ENCODE results near the gene ARCN1.

GRCh38 chr11:118526688-118527087 is 45.5 kb upstream of the ARCN1 start:
- TF ChIP-seq REST (IDR thresholded peaks at IDR 0.05) (no peak), KDM5A (IDR thresholded peaks at IDR 0.05) (no peak), RAD21 (conservative IDR thresholded peaks at IDR 0.05 in 1 of 2, IDR thresholded peaks at IDR 0.05 in 1 of 2) (no peak), CTCF (IDR thresholded peaks at IDR 0.05) (no peak), POLR2A (IDR thresholded peaks at IDR 0.05; ENCODE audit: low read length) (no peak), SREBF2 (IDR thresholded peaks at IDR 0.05) (no peak), JUNB (IDR thresholded peaks at IDR 0.05) (no peak), NPAS2 (CRISPR knock-in tag; IDR thresholded peaks at IDR 0.05; ENCODE audit: borderline replicate concordance) (no peak), PBX3 (IDR thresholded peaks at IDR 0.05) (no peak), ZNF302 (CRISPR knock-in tag; IDR thresholded peaks at IDR 0.05) (no peak), CHD4 (IDR thresholded peaks at IDR 0.05; ENCODE audit: borderline replicate concordance) (no peak)
- TF ChIP-seq, protein P1, sequence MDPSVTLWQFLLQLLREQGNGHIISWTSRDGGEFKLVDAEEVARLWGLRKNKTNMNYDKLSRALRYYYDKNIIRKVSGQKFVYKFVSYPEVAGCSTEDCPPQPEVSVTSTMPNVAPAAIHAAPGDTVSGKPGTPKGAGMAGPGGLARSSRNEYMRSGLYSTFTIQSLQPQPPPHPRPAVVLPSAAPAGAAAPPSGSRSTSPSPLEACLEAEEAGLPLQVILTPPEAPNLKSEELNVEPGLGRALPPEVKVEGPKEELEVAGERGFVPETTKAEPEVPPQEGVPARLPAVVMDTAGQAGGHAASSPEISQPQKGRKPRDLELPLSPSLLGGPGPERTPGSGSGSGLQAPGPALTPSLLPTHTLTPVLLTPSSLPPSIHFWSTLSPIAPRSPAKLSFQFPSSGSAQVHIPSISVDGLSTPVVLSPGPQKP (IDR thresholded peaks at IDR 0.05; ENCODE audit: low read depth, low read length), result no peak
- TF ChIP-seq, protein P2, sequence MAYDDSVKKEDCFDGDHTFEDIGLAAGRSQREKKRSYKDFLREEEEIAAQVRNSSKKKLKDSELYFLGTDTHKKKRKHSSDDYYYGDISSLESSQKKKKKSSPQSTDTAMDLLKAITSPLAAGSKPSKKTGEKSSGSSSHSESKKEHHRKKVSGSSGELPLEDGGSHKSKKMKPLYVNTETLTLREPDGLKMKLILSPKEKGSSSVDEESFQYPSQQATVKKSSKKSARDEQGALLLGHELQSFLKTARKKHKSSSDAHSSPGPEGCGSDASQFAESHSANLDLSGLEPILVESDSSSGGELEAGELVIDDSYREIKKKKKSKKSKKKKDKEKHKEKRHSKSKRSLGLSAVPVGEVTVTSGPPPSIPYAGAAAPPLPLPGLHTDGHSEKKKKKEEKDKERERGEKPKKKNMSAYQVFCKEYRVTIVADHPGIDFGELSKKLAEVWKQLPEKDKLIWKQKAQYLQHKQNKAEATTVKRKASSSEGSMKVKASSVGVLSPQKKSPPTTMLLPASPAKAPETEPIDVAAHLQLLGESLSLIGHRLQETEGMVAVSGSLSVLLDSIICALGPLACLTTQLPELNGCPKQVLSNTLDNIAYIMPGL (CRISPR knock-in tag; IDR thresholded peaks at IDR 0.05; ENCODE audit: borderline replicate concordance), result no peak
- TF ChIP-seq, protein P3, sequence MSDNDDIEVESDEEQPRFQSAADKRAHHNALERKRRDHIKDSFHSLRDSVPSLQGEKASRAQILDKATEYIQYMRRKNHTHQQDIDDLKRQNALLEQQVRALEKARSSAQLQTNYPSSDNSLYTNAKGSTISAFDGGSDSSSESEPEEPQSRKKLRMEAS (IDR thresholded peaks at IDR 0.05), result no peak
